Measurements from ENCODE around the gene DLG1. TPM values are rescaled to one million over a fixed set of nuclear protein-coding genes. Genes with fewer than 3 reads are reported as not detected.

The DLG1 gene
- polyA plus RNA-seq, 1 donor from 2014 or later: 43.9 TPM

- no peak overlapping the region for H2AFZ ChIP-seq (ENCODE audit: low read depth, low read length)
- no peaks in the 10 kb centered on the region for H4K20me1 ChIP-seq (ENCODE audit: insufficient read depth)
- no peaks in the 10 kb centered on the region for H3K79me2 ChIP-seq (replicated peaks; ENCODE audit: insufficient read depth, low read length)
- no peaks in the 10 kb centered on the region for H3K9me3 ChIP-seq (ENCODE audit: low read length)
- no peaks in the 10 kb centered on the region for H3K9me2 ChIP-seq (ENCODE audit: insufficient read depth, low read length)
- TF ChIP-seq POLR2AphosphoS5 (IDR thresholded peaks at IDR 0.05): no peak
- TF ChIP-seq REST (IDR thresholded peaks at IDR 0.05; ENCODE audit: borderline replicate concordance): no peak
- no peak for TF ChIP-seq SMC3 (conservative IDR thresholded peaks at IDR 0.05; ENCODE audit: poor library complexity)
- H3K9ac ChIP-seq (ENCODE audit: low read length): no peak overlapping the region
- no peaks in the 10 kb centered on the region for H3F3A ChIP-seq (ENCODE audit: insufficient read depth, low read length, poor library complexity, severe bottlenecking)
- H3K27ac ChIP-seq (ENCODE audit: low read length): no peak overlapping the region
- H3K27me3 ChIP-seq (ENCODE audit: insufficient read depth, low read depth, low read length): no peaks in the 10 kb centered on the region
- no peaks in the 10 kb centered on the region for H3K36me3 ChIP-seq (ENCODE audit: insufficient read depth, low read length)
- no peak overlapping the region for H3K4me3 ChIP-seq (ENCODE audit: low read length)
- no peak overlapping the region for H3K4me2 ChIP-seq (ENCODE audit: low read length)
These were observed 172.8 kb downstream of the DLG1 start for GRCh38 chr3:197125636-197126035.

GRCh38 chr3:197124713-197125112, 173.7 kb downstream of the DLG1 start:
- no peaks in the 10 kb centered on the region for H3K9me3 ChIP-seq (ENCODE audit: low read length)
- H3F3A ChIP-seq (ENCODE audit: insufficient read depth, low read length, poor library complexity, severe bottlenecking): no peaks in the 10 kb centered on the region
- H3K9ac ChIP-seq (ENCODE audit: low read length): no peak overlapping the region
- H3K9me2 ChIP-seq (ENCODE audit: insufficient read depth, low read length): no peaks in the 10 kb centered on the region
- H3K4me2 ChIP-seq (ENCODE audit: low read length): no peak overlapping the region
- no peak overlapping the region for H2AFZ ChIP-seq (ENCODE audit: low read depth, low read length)
- H3K36me3 ChIP-seq (ENCODE audit: insufficient read depth, low read length): no peaks in the 10 kb centered on the region
- no peaks in the 10 kb centered on the region for H4K20me1 ChIP-seq (ENCODE audit: insufficient read depth)
- H3K27me3 ChIP-seq (ENCODE audit: insufficient read depth, low read depth, low read length): no peaks in the 10 kb centered on the region
- H3K79me2 ChIP-seq (replicated peaks; ENCODE audit: insufficient read depth, low read length): no peaks in the 10 kb centered on the region
- H3K4me3 ChIP-seq (ENCODE audit: low read length): no peak overlapping the region
- TF ChIP-seq TAF1 (IDR thresholded peaks at IDR 0.05; ENCODE audit: low read depth): no peak
- no peak for TF ChIP-seq POLR2AphosphoS5 (IDR thresholded peaks at IDR 0.05)
- TF ChIP-seq RAD21 (conservative IDR thresholded peaks at IDR 0.05): no peak
- TF ChIP-seq EZH2 (IDR thresholded peaks at IDR 0.05; ENCODE audit: borderline replicate concordance, insufficient read depth, low read length, poor library complexity, severe bottlenecking): no peak
- TF ChIP-seq CTCF (IDR thresholded peaks at IDR 0.05; ENCODE audit: poor library complexity, severe bottlenecking): no peak
- TF ChIP-seq SMC3 (conservative IDR thresholded peaks at IDR 0.05; ENCODE audit: poor library complexity): no peak
- TF ChIP-seq MXI1 (conservative IDR thresholded peaks at IDR 0.05; ENCODE audit: poor library complexity, severe bottlenecking): no peak
- TF ChIP-seq REST (IDR thresholded peaks at IDR 0.05; ENCODE audit: borderline replicate concordance): no peak
- TF ChIP-seq EP300 (conservative IDR thresholded peaks at IDR 0.05; ENCODE audit: poor library complexity, severe bottlenecking): no peak
- H3K27ac ChIP-seq (ENCODE audit: low read length): no peak overlapping the region

Measured in neural cell (in vitro differentiated cells).